HPDE6-E6E7 (cell line): ENCODE data around the gene OR2C1.

Experiments
- DNase-seq: peaks from one replicate; pipeline ENCODE4 v3.0.0; 2011; ENCODE audit warnings: missing footprints; ENCODE audit errors: extremely low spot score

The OR2C1 gene

DNA sequence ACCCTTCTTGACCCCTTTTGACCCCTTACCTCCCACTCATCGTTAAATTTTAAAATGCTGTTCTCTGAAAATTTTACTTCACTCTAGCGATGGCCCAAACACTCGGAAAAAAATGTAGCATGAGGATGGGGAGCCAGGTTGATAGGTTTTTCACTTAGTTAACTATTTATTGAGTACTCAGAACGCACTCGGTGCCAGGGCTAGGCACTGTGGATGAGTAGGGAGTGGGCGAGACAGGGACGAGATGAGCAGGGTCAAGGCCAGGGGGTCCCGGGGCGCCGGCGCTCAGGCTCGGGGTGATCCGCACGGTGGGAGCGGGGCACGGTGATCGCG lies 44.7 kb downstream of the OR2C1 start:
- no peak for DNase-seq

GRCh38 chr16:3400779-3401688 lies 45.3 kb downstream of the OR2C1 start, which contains the start of the genes ZNF174 and ZSCAN32:
Gene ZNF174 (plus strand): TSS chr16:3401215. CDS start chr16:3402005, 790 bp downstream.
Gene ZSCAN32 (minus strand): TSS chr16:3401004. CDS start chr16:3397557, 3,447 bp downstream.
- peak; percentile 100 for DNase-seq

DNA sequence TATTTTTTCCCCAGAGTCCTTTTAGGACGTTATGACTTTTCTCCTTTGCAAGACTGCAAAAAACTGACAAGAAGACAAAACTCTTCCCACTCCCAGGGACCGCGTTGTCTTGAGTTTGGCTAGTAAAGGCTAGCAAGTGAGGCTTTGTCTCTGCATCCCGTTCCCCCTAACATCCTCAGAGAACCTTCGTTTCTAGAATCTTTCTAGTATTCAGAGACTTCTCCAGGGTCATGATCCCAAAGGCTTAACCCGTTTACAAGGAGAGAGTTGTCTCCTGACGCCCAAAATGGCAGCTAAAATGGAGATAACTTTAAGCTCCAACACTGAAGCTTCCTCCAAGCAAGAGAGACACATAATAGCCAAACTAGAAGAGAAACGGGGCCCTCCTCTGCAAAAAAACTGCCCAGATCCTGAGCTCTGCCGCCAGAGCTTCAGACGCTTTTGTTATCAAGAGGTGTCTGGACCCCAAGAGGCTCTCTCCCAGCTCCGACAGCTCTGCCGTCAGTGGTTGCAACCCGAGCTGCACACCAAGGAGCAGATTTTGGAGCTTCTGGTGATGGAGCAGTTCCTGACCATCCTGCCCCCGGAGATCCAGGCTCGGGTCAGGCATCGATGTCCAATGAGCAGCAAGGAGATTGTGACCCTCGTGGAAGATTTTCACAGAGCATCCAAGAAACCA lies 46.2 kb downstream of the OR2C1 start:
- no peak for DNase-seq
